Keratinocyte (primary cell): ENCODE results near the gene PDE3A. TPM values are rescaled to one million over a fixed set of nuclear protein-coding genes. Genes with fewer than 3 reads are reported as not detected.

Source experiments
- DNase-seq: peaks from one replicate; pipeline ENCODE4 v3.0.0-alpha.2; 2011; ENCODE audit warnings: low read depth, missing footprints, low spot score
- FAIRE-seq: peaks from 2 replicates; lab custom pipeline; 2011; peaks lifted over from hg19 to GRCh38; lab: Jason Lieb, UNC
- H2AFZ ChIP-seq: 2 replicates; pipeline ENCODE4 v1.6.0; 2012; ENCODE audit warnings: low read length, control low read depth, inconsistent platforms; ENCODE audit not compliant: control insufficient read depth
- H3K27ac ChIP-seq: 2 replicates; pipeline ENCODE4 v1.5.1; 2011; ENCODE audit warnings: low read length; ENCODE audit not compliant: control insufficient read depth, insufficient read depth
- H3K27me3 ChIP-seq: 3 replicates; pipeline ENCODE4 v1.6.0; 2011; ENCODE audit warnings: low read length; ENCODE audit not compliant: control insufficient read depth, insufficient read depth; ENCODE audit errors: extremely low read depth
- H3K36me3 ChIP-seq, 2 experiments: 2 replicates in 1 of 2; 3 replicates in 1 of 2; pipeline ENCODE4 v1.5.1; 2011; ENCODE audit warnings: low read length in 2 of 2, mild to moderate bottlenecking in 1 of 2; ENCODE audit not compliant: control insufficient read depth in 2 of 2, insufficient read depth in 2 of 2; ENCODE audit errors: extremely low read depth in 1 of 2
- H3K4me1 ChIP-seq: 3 replicates; pipeline ENCODE4 v1.5.1; 2011; ENCODE audit warnings: low read length; ENCODE audit not compliant: control insufficient read depth, insufficient read depth; ENCODE audit errors: extremely low read depth
- H3K4me2 ChIP-seq: 3 replicates; pipeline ENCODE4 v1.6.0; 2011; ENCODE audit warnings: low read depth, low read length; ENCODE audit not compliant: control insufficient read depth, insufficient read depth; ENCODE audit errors: extremely low read depth
- H3K4me3 ChIP-seq, 3 experiments: fragments of 200-600 bp in 1 of 3; sonication (generic) in 1 of 3; 2 replicates in 2 of 3; 3 replicates in 1 of 3; pipeline ENCODE4 v1.5.1; 2011 to 2016; ENCODE audit warnings: low read length in 3 of 3, mild to moderate bottlenecking in 3 of 3, control low read depth in 2 of 3, inconsistent platforms in 1 of 3, low read depth in 1 of 3, mixed read lengths in 1 of 3, mixed run types in 1 of 3, moderate library complexity in 1 of 3; ENCODE audit not compliant: control insufficient read depth in 2 of 3, insufficient read depth in 2 of 3; ENCODE audit errors: extremely low read depth in 1 of 3
- H3K79me2 ChIP-seq: 2 replicates; pipeline ENCODE4 v1.6.0; 2012; ENCODE audit warnings: low read length; ENCODE audit not compliant: control insufficient read depth, insufficient read depth
- H3K9ac ChIP-seq: 3 replicates; pipeline ENCODE4 v1.6.0; 2011; ENCODE audit warnings: low read length; ENCODE audit not compliant: control insufficient read depth, insufficient read depth; ENCODE audit errors: extremely low read depth
- H3K9me1 ChIP-seq: 3 replicates; pipeline ENCODE4 v1.6.0; 2011; ENCODE audit warnings: low read length; ENCODE audit not compliant: control insufficient read depth, insufficient read depth; ENCODE audit errors: extremely low read depth
- H3K9me3 ChIP-seq: 2 replicates; pipeline ENCODE4 v1.5.1; 2012; ENCODE audit warnings: low read depth, low read length; ENCODE audit not compliant: control insufficient read depth
- H4K20me1 ChIP-seq: 3 replicates; pipeline ENCODE4 v1.6.0; 2011; ENCODE audit warnings: low read length; ENCODE audit not compliant: control insufficient read depth, insufficient read depth; ENCODE audit errors: extremely low read depth
- CTCF ChIP-seq, 3 experiments: IDR thresholded peaks in 1 of 3; conservative IDR thresholded peaks in 1 of 3; optimal IDR thresholded peaks in 1 of 3; 2 replicates in 2 of 3; 3 replicates in 1 of 3; pipeline versions ENCODE3 to v1.5.1; 2011; ENCODE audit warnings: low read length in 3 of 3, mild to moderate bottlenecking in 3 of 3, moderate library complexity in 2 of 3, control low read depth in 1 of 3, inconsistent platforms in 1 of 3; ENCODE audit not compliant: insufficient read depth in 2 of 3; ENCODE audit errors: extremely low read depth in 1 of 3
- EZH2 ChIP-seq: IDR thresholded peaks from one replicate; pipeline ENCODE4 v1.6.1; 2012; ENCODE audit warnings: inconsistent platforms, mild to moderate bottlenecking, low read length, moderate library complexity
- dilution Hi-C: fragments of 300-500 bp; cut with MboI; formaldehyde crosslinking; loops from one replicate; pipeline ENCODE4 v1.7.0; 2020; ENCODE audit warnings: low sequenced_read_pairs; ENCODE audit not compliant: extremely low pct_ligation_motif_present
- polyA plus RNA-seq, 5 experiments: library from polyadenylated mRNA; depleted of rRNA in 3 of 5; stranded (reverse) in 3 of 5; stranded (forward) in 1 of 5; unstranded in 1 of 5; fragments of >200 nt; gene quantifications; 1 replicate in 1 of 5; 2 replicates in 3 of 5; 3 replicates in 1 of 5; pipeline versions ENCODE4 v1.2.1 to v1.2.3, GENCODE V29; 2011 to 2012; ENCODE audit warnings: missing spikeins in 2 of 5, low read depth in 1 of 5, low replicate concordance in 1 of 5

Gene PDE3A
- polyA plus RNA-seq, 1 donor (not counting 4 experiments of a cell fraction or from before 2014, with no cell fraction given), result 0.01 TPM

- no peak overlapping the region for H3K27ac ChIP-seq
- H3K4me2 ChIP-seq, result no peak overlapping the region
- TF ChIP-seq EZH2 (no peak), CTCF (optimal IDR thresholded peaks at IDR 0.05 in 1 of 3, IDR thresholded peaks at IDR 0.05 in 1 of 3, conservative IDR thresholded peaks at IDR 0.05 in 1 of 3; ENCODE audit: extremely low read depth in 1 of 3, insufficient read depth in 2 of 3, low read length in 3 of 3) (no peak)
- no peak overlapping the region for H3K4me3 ChIP-seq
- H3K9ac ChIP-seq, result no peak overlapping the region
- dilution Hi-C loops, result no loop called here
- DNase-seq (no peak), FAIRE-seq (no peak)
- no peaks in the 10 kb centered on the region for H4K20me1 ChIP-seq
- H3K27me3 ChIP-seq, result no peaks in the 10 kb centered on the region
- H2AFZ ChIP-seq, result no peak overlapping the region
- no peaks in the 10 kb centered on the region for H3K36me3 ChIP-seq
- H3K9me1 ChIP-seq, result no peaks in the 10 kb centered on the region
- no peaks in the 10 kb centered on the region for H3K9me3 ChIP-seq
- no peaks in the 10 kb centered on the region for H3K79me2 ChIP-seq
- H3K4me1 ChIP-seq, result no peaks in the 10 kb centered on the region
Observed at GRCh38 chr12:20592556-20592955, 224.2 kb downstream of the PDE3A start.

GRCh38 chr12:20593611-20594010 lies 225.3 kb downstream of the PDE3A start:
- Histone ChIP-seq H3K27ac (no peak overlapping the region), H3K4me1 (no peaks in the 10 kb centered on the region), H4K20me1 (no peaks in the 10 kb centered on the region), H3K9me3 (no peaks in the 10 kb centered on the region), H3K27me3 (no peaks in the 10 kb centered on the region), H2AFZ (no peak overlapping the region), H3K9me1 (no peaks in the 10 kb centered on the region), H3K79me2 (no peaks in the 10 kb centered on the region), H3K36me3 (no peaks in the 10 kb centered on the region), H3K4me3 (no peak overlapping the region), H3K9ac (no peak overlapping the region), H3K4me2 (no peak overlapping the region)
- FAIRE-seq, result no peak
- dilution Hi-C loops, result no loop called here
- no peak for DNase-seq
- TF ChIP-seq CTCF (optimal IDR thresholded peaks at IDR 0.05 in 1 of 3, IDR thresholded peaks at IDR 0.05 in 1 of 3, conservative IDR thresholded peaks at IDR 0.05 in 1 of 3; ENCODE audit: extremely low read depth in 1 of 3, insufficient read depth in 2 of 3, low read length in 3 of 3) (no peak), EZH2 (no peak)
